ENCODE measurements around the gene CAMKK1.

Gene CAMKK1

GRCh38 chr17:3917391-3917931, 24.6 kb upstream of the CAMKK1 start:
- DNase-seq: peak; percentile 40

GRCh38 chr17:3916825-3917224, 24.0 kb upstream of the CAMKK1 start:
- DNase-seq: no peak

- DNase-seq: no peak
Observed at GRCh38 chr17:3915995-3916696, 23.3 kb upstream of the CAMKK1 start, which contains the start of gene P2RX1. P2RX1 (minus strand) TSS chr17:3916465; CDS start chr17:3916225, 240 bp downstream.

- no peak for DNase-seq
Observed at GRCh38 chr17:3915581-3915994, 22.7 kb upstream of the CAMKK1 start.

GRCh38 chr17:3914312-3914670, 21.4 kb upstream of the CAMKK1 start:
- DNase-seq: no peak

- peak; percentile 39 for DNase-seq
Observed at GRCh38 chr17:3913531-3914311, 20.9 kb upstream of the CAMKK1 start.

- DNase-seq: no peak
Observed at GRCh38 chr17:3912827-3913226, 20.0 kb upstream of the CAMKK1 start.

GRCh38 chr17:3911271-3912053, 18.6 kb upstream of the CAMKK1 start:
- no peak for DNase-seq

GRCh38 chr17:3910420-3911270, 17.8 kb upstream of the CAMKK1 start:
- no peak for DNase-seq

GRCh38 chr17:3909257-3909656, 16.4 kb upstream of the CAMKK1 start:
- no peak for DNase-seq

GRCh38 chr17:3907483-3908216, 14.8 kb upstream of the CAMKK1 start:
- DNase-seq: no peak

GRCh38 chr17:3906881-3907280, 14.0 kb upstream of the CAMKK1 start:
- DNase-seq: no peak

GRCh38 chr17:3905017-3905520, 12.2 kb upstream of the CAMKK1 start:
- DNase-seq: no peak

GRCh38 chr17:3904501-3904900, 11.6 kb upstream of the CAMKK1 start:
- no peak for DNase-seq

GRCh38 chr17:3903881-3904290, 11.0 kb upstream of the CAMKK1 start:
- no peak for DNase-seq

GRCh38 chr17:3903051-3903825, 10.4 kb upstream of the CAMKK1 start:
- DNase-seq: no peak

GRCh38 chr17:3900646-3901045, 7.8 kb upstream of the CAMKK1 start:
- DNase-seq: no peak

GRCh38 chr17:3897731-3898130, 4.9 kb upstream of the CAMKK1 start:
- no peak for DNase-seq

GRCh38 chr17:3896968-3897235, 4.0 kb upstream of the CAMKK1 start:
- no peak for DNase-seq

GRCh38 chr17:3896108-3896967, 3.5 kb upstream of the CAMKK1 start:
- DNase-seq: no peak
